Stimulated activated CD8-positive, alpha-beta memory T cell treated with anti-CD3 and anti-CD28 coated beads, Interleukin-15, amount 100 ng/mL, for 48 hours (primary cell): ENCODE measurements around the gene TREML1.
"Not testable (repeated sequence)": the region's sequence is repeated elsewhere in the genome, so short reads cannot be mapped to it uniquely, and the experiment has no call there.

ENCODE experiments used
- DNase-seq, 2 donors: peaks; one replicate each; pipeline ENCODE4 v3.0.0-alpha.2; 2020; ENCODE audit warnings: low read depth in 2 of 2

The TREML1 gene

DNA sequence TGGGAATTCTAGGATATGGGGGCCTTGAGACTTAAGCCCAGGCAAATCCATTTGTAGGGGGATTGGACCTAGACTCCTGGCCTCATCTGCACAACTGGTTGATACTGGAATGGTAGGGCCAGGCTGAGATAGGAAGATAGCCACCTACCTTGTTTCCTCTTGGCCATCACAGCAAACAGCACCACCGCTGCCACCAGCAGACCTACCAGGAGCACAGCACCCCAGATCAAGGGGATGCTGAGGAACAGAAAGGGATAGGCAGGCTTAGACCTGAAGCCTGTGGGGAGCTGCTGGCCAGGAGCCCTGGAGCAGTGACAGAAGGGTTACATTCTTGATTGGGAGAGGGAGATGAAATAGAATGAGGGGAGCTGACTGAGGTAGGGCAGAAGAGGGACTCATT, 3.5 kb downstream of the TREML1 start:
- no peak for DNase-seq

DNA sequence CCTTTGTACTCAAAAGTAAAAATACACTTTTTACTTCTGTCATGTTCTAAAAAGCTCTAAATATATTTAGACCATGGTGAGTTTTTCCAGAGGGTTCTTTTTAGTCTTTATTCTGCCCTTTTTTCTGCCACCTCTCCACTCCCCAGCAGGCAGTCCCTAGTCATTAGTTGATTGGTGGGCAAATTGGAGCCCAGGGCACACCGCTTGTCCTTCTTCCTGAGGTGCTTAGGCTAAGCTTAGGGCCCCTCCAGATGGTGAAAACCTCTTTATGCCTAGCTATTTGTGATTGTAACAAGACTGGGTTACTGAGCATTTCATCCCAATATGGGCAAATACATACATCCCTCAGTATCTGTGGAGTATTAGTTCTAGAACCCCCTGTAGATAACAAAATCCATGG, 6.2 kb downstream of the TREML1 start:
- no peak for DNase-seq

DNA sequence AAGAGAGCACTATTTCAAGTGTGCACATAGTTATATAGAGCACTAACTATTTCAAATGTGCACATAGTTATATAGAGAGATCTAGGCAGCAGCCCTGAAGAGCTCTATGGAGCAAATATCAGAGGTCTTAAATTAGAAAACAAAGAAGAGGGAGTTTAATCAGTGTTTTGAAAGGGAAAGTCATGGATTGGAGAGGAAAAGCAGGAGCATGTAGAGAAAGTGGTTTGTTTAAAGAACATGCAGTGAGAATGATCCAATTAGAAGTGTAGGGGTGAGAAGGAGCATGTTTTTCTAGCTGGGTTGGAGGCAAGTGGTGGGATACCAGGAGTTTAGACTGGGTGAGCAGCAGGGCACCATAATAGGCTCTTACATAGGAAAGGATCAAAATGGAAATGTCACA, 17.2 kb downstream of the TREML1 start:
- DNase-seq: no peak

DNA sequence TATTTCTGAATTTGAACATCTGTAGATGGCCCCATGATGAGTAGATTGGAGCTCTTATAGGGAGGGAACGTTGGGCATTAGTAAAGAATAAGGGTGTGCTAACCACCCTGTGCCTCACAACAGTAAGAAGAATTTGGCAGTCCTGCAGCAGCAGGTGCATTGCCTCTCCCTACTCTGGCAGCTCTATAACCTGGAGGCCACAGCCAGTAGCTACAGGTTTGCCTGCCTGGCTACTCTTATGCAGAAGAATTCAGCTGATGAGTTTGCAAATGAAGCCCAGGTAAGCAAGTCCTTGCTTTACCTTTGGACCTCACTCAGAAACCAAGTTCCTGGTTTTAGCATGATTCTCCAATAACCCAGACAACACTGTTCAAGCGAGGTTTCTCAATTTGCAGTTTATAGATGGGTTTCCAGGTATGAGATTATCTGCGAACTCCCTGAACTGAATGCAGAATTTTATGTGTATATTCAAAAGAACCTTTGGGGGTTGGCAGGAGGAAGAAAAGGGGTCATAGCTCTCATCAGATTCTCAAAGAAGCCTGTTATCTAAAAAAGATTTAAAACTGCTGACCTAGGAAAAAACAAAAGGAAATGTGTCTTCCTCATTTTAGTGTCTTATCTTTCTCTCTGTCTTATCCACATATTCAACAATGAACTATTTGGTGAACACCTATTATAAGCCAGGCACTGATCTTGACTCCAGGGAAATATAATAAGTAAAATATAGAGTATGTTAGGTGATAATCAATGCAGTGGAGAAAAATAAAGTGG, 18.9 kb downstream of the TREML1 start:
- no peak for DNase-seq

DNA sequence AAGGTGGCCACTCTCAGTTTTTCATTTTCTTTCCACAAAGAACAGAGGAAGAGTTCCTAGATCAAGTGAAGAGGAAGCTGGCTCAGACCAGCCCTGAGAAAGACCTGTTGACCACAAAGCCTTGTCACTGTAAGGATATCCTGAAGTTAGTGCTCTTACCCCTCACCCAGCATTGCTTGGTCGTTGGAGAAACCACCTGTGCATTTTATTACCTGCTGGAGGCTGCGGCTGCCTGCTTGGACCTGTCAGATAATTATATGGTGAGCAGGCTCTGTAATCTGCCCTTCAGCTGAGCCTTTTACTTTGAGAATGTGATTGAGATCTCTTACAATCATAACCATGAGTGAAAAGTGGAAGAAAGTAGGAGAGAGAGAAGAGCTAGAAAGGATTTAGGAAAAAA, 21.9 kb downstream of the TREML1 start:
- no peak for DNase-seq

DNA sequence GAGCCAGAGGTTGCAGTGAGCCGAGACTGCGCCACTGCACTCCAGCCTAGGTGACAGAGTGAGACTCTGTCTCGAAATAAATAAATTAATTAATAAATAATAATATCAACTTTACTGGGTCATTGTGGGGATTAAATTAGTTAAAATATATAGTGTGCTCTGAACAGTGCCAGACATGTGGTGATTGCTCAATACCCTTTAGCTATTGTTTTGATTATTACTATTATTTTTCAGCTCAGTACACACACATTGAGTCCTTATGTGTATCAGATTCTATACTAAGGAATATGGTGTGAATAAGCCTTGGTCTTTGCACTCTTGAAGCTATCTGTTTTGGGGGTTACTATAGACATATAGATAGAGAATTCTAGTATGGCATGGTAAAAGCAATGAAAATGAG, 28.9 kb downstream of the TREML1 start:
- no peak for DNase-seq

DNA sequence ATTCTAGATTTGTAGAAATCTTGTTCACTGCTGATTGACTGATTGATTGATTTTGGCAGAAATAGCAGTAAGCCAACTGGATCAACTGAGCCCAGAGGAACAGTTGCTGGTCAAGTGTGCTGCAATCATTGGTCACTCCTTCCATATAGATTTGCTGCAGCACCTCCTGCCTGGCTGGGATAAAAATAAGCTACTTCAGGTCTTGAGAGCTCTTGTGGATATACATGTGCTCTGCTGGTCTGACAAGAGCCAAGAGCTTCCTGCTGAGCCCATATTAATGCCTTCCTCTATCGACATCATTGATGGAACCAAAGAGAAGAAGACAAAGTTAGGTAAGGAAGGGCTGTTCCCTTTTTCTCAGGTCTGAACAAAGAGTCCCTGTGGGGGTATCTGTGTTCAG, 31.2 kb downstream of the TREML1 start:
- DNase-seq: no peak

DNA sequence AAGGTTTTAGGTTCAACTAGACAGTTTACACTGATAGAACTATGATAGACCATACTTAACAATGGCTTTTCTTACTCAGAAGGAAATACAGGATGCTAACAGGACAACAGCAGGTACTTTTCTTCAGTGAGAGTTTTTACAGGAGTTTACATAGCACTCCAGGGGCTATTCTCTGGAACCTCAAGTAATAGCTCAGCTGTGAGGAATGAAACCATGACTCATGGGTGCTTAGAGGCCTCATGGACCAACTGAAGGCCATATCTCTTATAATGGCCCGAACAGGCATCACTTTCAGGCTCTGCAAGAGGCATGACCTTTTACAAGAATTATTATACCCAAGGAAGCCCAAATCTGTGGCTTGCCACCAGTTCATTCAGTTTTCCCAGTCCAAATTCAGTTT, 31.8 kb downstream of the TREML1 start:
- DNase-seq: no peak

DNA sequence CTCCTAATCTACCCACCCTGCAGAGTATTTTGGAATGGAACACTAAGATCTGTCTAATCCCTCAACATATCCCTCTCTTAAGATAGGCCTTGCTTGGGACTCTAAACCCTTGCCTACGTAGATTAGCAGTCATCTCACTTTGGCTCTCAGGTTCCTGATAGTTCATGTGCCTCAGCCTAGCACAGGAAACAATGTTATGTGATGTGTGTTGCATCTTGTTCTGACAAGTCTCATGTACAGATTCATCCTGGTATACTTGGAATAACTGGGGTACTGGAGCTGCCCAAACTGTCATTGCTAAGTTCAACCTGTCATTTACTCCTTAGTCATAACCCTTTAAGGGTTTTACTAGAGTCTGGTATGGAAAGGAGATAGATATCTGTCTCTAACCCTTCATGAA, 34.1 kb downstream of the TREML1 start:
- no peak for DNase-seq

DNA sequence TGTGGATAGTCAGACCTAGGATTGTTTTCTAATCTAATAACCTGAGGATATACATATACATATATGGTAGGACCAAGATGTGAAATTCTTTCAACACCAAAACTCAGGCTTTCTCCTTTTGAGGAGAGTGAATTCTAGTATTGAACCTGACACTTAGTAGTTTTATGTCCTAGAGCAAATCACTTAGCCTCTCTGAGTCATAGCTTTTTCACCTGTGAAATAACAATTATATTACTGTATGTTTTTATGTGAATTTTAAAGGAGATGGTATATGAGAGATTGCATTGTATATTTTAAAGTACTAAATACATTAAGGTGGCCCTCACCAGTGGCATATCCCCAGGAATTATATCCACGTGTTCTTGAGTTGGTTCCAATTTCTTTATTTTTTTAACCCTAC, 34.6 kb downstream of the TREML1 start:
- DNase-seq: no peak

DNA sequence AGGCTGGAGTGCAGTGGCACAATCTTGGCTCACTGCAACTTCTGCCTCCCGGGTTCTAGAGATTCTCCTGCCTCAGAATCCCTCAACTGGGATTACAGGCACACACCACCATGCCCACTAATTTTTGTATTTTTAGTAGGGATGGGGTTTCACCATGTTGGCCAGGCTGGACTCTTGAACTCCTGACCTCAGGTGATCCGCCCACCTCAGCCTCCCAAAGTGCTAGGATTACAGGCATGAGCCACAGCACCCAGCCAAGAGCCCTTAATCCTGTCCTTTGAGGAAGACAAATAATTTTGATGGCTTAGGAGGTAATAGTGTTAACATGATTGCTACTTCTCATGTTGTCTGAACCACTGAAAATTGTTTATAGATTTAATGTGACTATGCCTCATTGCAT, 39.1 kb downstream of the TREML1 start:
- DNase-seq: not testable (repeated sequence)

DNA sequence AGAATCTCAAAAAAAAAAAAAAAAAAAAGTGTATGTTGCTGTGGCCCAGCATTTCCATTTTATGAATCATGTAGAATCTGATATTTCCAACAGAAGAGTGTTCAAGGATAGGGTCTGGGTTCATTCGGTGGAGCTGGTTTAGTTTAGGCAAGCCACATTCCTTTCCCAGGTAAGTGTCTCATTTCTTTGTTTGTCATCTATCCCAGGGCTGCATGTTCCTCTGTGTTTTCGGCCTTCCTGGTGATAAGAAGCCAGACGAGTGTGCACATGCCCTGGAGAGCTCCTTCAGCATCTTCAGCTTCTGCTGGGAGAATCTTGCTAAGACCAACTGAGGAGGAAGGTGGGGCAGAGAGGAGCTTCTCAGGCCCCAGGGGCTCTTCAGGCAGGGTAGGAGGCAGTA, 43.1 kb downstream of the TREML1 start:
- DNase-seq: no peak

DNA sequence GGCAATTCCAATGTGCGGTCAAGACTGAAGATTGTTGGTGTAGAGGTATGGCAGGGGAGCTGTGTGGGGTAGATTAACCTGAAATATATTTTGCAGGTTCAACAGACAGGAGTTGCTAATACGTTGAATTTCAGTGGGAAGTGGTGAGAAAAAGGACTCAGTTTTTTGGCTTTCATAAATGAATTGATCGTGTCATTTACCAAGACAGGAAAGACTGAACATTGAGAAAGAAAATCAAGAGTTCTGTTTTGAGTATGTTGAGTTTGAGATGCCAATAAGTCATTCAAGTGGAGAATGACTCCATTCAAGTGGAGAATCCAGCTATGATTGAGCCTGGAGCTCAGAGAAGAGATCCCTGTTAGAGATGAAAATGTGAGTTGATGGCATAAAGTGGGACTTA, 50.3 kb downstream of the TREML1 start:
- DNase-seq: no peak

DNA sequence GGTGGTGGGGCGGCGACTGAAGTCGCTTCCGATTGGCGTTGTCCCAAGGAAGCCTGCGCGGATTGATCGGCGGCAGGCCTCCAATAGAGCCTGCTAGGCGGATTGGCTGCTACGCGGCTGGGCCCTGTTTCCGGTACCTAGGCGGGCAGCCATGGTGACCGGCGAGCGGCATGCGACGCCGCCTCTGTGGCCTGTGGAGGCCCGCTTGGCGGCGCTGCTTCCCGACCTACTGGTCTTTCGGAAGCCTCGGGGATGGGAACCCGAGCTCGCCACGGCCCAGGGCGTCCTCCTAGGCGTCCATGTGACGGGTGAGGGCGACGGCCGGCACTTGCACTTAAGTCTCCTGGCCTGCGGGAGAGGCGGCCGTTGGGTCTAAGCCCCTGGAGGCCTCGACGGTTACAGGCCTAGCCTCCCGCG, 53.3 kb downstream of the TREML1 start:
- DNase-seq: no peak
